GM21576 (cell line): ENCODE measurements around the gene EPB41L4A.
"Not testable (repeated sequence)": the region's sequence is repeated elsewhere in the genome, so short reads cannot be mapped to it uniquely, and the experiment has no call there.

Experiments used
- ATAC-seq: cut with Tn5 transposase; IDR thresholded peaks from one replicate; pipeline ENCODE4 v1.9.1; 2021; ENCODE audit warnings: mild to moderate bottlenecking, moderate library complexity; ENCODE audit not compliant: unreplicated experiment

Gene EPB41L4A

DNA sequence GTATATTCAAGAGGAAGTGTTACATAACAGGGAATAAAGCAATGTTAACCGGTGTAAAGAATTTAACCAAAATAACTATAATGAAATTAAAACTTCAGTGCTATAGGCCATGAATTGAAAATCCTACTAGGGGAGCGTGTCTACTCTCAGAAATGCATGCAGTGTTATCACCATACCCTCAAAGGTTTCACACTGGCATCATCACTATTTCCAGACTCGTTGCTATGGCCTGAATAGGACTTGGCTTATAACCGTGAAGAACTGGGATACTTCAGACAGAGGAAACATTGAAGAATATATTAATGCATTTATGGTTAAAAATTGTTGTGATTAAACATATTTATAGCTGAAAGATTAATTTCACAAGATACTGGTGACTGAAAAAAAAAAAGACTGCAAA lies 154.9 kb downstream of the EPB41L4A start:
- ATAC-seq = no peak

DNA sequence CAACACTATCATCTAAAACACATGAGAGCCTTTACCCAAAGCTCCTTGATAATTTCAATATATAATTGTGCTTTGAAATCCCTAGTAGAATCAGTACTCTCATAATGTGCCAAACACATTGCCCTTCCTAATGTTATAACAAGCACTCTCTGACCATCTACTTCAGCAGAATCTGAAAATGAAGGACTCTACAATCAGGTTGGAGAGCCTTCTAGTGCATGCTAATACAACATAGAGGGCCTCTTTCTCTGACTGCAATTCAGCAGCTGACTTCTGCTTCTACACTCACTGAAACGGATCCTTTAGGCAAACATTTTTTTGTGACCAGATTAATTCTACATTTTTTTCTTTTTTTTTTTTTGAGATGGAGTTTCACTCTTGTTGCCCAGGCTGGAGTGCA lies 155.6 kb downstream of the EPB41L4A start:
- no peak for ATAC-seq

DNA sequence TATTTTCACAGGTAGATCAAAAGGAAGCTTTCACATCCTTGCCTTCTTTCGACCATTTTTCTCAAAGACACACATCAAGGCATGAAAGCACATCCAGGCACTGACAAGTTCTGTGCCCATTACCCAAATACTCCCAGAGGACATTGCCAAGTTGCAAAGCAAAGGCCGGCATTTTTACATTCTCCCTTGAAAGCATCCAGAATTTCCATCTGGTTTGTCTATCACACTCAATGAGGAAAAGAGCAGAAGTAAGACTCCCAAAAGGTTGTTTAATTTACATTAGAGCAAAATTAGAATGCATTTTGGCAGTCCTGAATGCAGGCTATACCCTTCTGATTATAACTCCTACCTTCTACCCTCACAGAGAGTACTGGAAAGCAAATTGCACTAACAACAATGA lies 160.5 kb downstream of the EPB41L4A start:
- ATAC-seq = no peak

DNA sequence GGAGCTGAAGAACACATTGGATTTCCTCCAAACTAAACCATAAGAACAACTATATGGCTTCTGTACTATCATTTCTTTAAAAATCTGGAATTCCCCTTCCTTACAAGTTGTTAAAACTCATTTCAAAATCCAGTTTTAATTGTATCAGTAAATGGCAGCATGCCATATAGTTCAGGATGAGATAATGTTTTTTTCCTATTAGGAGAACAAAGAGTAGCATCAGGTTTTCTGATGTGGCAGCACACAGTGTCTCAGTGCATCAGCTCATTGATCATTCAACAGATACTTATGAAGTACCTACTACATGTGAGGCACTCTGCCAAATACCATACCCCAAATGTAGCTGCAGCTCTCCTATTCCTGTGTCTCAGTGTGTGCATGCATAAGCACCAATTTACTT lies 161.1 kb downstream of the EPB41L4A start:
- ATAC-seq = no peak

DNA sequence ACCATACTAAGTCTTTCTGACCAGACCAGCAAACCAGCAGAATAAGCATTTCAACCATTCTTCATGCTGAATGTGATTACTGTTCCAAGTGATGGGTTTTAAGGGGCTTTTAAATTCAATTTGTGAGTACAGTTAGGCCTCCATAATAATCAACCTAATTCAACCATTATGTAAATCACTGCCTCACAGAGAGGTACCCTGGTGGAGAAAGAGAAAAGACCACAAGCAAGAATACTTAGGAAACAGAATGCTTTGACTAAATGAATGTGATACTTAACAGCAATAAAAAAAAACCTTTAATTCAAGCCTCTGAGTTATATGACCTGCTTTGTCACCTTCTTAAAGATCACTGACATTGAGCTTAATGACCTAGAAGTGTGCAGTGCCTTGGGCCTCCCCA lies 162.1 kb downstream of the EPB41L4A start:
- ATAC-seq = no peak

DNA sequence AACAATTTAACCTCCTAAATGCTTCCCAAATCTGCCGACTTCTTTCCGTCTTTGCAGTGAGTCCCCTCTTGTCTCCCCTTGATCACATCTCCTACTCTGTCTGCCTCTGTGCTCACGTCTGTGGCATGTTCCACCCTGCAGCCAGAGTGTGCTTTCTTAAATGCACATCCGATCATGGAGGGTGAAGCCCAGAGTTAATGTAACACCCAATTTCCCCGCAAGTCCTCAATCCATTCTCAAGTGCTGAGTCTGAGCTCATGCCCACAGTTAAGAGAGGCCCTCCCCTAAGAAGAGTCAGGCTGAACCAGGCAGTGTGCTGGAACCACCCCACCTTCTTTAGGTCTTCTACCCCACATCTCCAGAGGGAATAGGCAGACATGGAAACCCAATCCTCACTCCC lies 164.8 kb downstream of the EPB41L4A start:
- ATAC-seq = no peak

DNA sequence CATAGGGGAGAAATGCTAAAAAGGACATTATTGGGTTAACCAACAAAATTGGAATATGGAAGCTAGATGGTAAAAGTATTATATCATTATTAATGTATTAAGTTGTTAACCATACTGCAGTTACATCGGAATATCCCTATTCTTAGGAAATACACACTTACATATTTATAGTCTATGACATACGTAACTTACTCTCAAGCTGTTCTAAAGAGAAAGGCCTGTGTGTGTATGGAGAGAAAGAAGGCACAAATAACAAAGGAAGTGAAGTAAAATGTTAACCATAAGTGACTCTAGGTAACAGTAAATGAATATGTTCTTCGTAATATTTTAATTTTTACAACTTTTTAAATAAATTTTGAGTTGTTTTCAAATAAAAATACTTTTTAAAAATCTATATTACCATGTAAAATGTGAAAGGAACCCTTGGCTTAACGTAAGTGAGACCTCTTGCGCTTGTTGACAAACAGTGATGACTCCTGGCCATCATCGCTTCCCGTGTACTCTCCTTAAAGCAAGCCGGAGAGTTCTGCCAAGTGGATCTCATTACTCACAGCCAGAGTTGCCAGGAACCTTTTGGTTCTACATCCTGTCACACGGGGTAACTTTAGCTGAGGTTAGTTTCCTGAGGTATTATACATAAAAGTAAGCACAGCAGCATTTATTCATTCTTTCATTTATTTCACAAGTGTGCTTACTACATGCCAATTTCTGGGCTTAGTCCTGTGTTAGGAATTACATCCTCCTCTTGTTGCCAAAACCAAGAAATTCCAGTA lies 165.4 kb downstream of the EPB41L4A start:
- ATAC-seq = no peak

DNA sequence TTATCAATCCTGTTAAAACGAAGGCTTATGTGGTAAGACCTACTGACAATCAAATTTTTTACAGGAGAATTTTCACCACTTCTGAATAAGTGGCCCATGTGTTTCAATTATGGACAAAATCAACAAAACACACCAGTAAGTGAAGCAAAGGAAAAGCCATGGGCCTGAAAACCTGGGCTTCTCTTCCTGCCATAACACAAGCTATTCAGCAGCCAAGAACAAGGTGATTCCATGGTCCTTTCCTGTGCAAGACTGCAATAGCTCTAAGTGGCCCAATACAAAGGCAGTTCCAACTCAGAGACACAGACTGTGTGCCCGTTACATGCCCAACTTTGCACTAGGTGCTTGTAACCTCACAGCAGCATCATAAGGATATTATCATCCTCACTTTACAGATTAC lies 168.5 kb downstream of the EPB41L4A start:
- no peak for ATAC-seq

DNA sequence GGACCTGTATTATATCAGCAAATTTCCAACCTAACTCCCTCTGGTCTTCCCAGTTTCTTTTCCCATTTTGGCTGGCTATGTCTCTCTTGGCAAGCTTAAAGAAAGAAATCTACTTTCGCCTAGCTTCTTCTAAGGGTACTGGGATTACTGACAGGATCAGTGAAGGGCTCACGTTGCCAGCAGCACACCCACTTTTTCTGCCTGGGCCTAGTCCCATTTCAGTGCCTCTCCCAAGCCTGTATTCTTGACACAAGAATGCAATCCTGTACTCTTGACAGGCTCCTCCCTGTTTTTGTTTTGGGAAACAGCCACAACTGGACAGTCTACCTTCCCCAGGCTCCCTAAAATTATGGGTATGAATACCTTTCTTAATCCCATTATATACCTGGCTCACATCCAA lies 170.5 kb downstream of the EPB41L4A start:
- no peak for ATAC-seq

DNA sequence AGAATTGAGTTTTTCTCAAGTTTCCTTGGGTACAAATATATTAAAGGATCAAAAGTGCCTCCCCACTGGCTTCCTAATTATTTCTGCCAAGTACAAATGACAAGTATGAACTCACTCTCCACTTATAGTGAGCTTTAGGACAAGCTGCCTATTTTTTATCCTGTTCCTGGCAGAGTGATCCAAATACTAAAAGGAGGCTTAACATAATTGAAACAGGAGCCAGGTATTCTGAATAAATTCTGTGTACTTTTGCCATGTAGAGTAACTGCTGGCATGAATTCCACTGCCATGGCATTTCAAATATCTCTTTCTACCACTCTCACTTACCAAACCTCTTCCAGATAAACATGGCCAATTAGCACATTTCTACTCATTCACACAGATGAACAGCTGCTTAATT lies 171.1 kb downstream of the EPB41L4A start:
- no peak for ATAC-seq

DNA sequence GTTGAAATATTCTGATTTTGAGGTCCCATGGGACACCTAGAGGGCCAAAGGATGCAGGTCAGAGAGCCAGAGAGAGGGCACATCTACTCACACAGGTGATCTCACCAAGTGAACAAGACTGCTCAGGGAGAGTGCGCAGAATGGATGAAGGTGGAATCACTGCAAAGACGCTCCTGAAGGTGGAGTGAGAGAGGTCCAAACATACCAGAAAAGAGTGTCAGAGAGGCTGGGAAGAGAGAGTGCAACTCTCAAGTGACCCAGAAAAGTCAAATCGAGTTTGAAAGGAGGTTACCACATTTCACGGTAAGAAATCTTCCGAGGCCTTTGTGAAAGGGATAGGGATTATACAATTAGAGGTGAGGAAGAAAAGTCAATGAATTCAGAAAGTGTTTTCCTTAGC lies 173.4 kb downstream of the EPB41L4A start:
- ATAC-seq = no peak

DNA sequence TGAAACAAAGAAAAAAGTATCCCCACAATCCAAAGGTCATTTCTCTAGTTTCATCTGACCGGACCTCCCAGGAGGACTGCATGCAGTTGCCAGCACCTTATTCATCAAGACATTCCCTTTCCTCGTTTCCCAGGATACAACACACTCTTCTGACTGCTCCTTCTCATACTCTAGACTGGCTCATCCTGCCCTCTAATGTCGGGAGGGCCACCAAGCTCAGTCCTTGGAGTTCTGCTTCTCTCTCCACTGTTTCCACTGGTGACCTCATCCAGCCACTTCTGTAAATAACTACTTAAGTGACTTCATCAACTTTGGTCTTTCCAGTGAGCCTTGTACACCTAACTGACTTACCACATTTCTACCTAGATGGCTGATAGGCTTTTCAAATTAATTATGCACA lies 179.1 kb downstream of the EPB41L4A start:
- no peak for ATAC-seq

DNA sequence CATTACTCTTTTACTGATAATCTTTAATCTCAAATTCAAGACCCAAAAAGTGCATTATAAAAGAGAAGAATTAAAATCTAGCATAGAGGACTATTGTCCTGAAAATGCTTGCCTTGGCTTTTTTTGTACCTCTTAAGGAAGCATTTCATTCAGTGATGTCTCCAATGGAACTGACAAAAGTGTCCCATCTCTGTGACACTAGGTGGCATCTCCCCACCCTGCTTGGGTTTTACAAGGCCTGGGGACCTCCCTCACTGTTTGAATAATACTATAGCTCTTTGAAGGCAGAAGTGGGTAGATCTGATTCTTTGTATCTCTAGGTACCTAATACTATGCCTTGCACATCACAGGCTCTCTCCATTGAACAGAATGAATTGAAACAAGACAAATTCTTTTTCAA lies 180.6 kb downstream of the EPB41L4A start:
- ATAC-seq = no peak

DNA sequence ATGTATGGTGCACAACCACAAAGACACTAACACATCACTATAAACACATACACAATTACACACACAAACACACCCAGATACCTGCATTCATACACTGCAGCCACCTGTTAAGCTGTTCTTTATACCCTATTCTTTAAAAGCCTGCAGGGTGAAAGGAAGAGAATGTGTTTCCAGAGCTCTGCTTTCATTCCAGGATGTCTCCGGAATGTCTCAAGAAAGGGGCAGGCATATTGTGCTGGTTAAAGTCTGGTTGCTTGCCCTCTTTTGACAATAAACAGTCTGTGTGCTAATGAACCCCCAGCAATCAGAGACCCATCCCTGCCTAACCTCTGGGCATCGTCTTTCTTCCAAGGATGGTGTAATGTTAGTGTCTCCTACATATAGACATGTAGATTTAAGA lies 181.6 kb downstream of the EPB41L4A start:
- no peak for ATAC-seq

DNA sequence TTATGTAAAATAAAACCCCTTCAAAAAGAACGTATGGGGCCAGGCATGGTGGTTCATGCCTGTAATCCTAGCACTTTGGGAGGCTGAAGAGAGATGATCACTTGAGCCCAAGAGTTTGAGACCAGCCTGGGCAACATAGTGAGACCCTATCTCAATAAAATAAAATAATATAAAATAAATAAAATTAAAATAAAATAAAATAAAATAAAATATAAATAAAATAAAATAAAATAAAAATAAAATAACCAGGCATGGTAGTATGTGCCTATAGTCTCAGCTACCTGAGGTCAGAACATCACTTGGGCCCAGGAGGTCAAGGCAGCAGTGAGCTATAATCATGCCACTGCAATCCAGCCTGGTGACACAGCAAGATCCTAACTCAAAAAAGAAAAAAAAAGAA lies 185.1 kb downstream of the EPB41L4A start:
- ATAC-seq = no peak

DNA sequence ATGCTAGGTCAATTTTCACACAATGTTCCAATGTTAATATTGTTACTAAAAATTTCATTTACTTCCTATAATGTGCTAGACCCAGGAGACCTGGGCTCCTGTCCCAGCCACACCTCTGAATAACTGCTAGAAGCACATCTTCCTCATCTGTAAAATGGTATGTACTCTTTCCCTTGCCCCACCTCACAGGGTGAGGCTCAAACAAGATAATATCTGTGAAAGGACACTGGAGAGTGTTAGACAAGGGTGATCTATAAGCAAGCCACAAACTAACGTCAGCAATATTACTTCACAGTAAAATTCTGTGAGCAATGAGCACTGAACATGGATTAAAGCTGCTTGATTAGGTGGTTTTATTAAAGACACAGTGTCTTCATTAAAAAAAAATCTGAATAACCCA lies 186.4 kb downstream of the EPB41L4A start:
- ATAC-seq = no peak

DNA sequence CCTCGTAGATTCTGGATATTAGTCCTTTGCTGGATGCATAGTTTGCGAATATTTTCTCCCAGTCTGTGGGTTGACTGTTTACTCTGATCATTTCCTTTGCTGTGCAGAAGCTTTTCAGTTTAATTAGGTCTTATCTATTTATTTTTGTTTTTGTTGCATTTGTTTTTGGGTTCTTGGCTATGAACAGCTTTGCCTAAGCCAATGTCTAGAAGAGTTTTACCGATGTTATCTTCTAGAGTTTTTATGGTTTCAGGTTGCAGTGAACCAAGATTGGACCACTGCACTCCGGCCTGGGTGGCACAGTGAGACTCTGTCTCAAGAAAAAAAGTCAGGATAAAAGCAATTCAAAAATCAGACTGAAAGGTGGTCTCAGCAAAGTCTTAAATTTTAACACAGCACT lies 188.5 kb downstream of the EPB41L4A start:
- no peak for ATAC-seq

DNA sequence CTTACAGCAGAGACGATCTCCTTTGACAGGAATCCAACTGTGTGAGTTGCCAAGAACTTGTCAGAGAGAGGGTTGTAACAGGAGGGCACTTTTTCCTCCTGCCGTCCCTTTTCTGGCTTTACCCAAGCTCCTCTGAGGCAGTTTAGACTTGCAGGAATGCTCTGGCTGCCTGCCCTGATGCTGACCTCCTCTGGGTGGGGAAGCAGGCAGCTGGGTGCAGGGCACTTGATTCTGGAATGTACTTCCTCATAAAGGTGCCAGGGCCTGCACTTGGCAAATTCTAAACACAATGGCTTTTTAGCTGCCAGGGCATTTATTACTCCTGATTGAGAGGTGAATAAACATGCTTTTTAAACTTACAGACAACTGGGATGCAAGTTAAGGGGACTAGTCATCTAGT lies 190.4 kb downstream of the EPB41L4A start:
- ATAC-seq = no peak

DNA sequence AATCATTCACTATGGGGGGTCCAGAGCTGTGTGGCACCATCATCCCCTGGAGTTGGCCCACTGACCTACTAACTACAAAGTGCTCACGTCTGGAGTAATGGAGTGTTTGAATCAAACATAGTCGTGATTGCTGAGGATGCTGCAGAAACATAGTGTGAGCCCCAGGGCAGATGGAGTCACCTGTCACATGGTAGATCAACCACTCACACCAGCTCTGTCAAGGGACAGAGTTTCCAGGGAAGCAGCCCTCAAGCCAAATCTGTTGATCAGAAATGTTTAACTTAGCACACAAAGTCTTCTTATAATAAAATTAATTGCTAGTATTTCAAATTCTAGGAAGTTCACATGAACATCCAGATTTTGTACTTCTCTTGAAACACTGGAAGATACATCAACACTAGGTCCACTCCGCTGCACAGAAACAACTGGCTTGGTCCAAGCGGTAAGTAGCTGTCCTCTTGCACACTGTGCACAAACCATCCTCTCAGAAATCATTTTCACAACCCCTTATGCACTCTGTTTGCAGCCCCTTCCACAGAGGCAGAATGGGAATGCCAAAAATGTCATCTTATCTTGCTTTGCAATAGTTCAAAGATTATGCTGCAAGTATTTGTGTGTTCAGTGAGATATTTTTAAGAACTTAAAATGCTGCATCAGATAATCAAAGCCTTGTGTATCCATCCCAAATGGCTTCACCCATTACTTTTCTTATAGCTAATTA lies 191.0 kb downstream of the EPB41L4A start:
- ATAC-seq = no peak

DNA sequence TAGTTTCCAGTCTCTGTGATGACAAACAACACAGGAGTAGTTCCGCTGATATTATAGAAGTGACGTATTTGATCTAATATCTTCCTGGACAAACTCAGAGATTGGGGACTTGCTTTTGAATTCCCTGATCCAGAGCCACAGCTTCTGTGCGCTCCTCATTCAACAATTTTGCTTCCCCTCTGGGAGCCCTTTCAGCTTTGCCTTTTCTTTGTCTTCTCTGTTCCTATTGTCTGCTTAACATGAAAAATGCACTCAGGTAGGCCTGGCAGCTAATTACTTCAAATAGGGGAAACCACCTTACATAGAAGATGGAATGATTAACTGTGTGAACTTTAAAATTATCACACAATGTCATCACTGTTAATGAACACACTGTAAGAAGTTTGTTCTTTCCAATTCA lies 192.9 kb downstream of the EPB41L4A start:
- no peak for ATAC-seq

DNA sequence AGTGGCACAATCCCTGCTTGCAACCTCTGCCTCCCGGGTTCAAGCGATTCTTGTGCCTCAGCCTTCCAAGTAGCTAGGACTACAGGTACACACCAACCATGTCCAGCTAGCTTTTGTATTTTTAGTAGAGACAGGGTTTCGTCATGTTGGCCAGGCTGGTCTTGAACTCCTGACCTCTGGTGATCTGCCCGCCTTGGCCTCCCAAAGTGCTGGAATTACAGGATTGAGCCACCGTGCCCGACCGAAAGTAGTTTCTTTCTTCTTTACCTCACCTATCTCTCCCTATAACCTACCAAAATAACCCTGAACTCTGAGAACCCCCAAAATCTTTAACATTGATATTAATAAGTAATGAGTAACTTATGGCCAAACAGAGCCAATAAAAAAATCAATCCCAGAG lies 196.1 kb downstream of the EPB41L4A start:
- not testable (repeated sequence) for ATAC-seq

DNA sequence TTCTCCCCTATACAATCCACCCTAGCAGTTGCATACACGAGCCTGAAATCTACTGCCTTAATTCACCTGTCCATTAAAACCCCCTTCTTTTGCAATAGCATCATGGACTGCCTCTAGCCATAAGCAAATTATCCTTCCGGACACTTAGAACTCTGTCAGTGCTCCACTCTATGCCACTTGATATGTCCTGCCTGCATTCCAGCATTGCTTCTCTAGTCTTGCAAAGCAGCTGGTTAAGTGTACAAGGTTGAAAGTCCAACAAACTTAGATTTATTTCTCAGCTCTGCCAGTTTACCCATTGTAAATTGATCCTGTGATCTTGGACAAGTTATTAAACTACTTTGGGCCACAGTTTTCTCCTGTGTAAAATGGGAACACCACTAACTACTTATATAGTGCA lies 197.9 kb downstream of the EPB41L4A start:
- no peak for ATAC-seq

DNA sequence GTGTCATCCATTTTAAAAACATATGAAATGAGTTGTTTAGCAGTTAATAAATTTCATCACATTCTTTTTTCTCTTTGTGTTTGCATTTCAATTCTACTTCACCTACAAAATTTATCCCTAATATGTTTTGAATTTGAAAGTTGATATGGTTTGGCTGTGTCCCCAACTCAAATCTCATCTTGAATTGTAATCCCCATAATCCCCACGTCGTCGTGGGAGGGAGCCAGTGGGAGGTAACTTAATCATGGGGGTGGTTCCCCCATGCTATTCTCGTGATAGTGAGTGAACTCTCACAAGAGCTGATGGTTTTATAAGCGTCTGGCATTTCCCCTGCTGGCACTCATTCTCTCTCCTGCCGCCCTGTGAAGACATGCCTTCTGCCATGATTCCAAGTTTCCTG lies 200.1 kb downstream of the EPB41L4A start:
- ATAC-seq = no peak
